H1 (cell line): Measurements from ENCODE around the gene ZNF804B. TPM values are rescaled to one million over a fixed set of nuclear protein-coding genes. Genes with fewer than 3 reads are reported as not detected.

Experiments used
- CTCF ChIA-PET: fragments of 300-600 bp; sonication (Branson Sonifier 250); formaldehyde crosslinking; loops from one replicate; lab custom pipeline; 2021; ENCODE audit not compliant: partially characterized antibody; lab: Charles Lee
- POLR2A ChIA-PET: fragments of 300-600 bp; sonication (Branson Sonifier 250); formaldehyde crosslinking; loops from one replicate; lab custom pipeline; 2021; ENCODE audit warnings: inconsistent platforms; ENCODE audit not compliant: partially characterized antibody; lab: Charles Lee
- DNase-seq, 2 experiments: peaks; one replicate each; pipeline versions ENCODE4 v3.0.0 to v3.0.0-alpha.2; 2010 to 2022; ENCODE audit warnings: low spot score in 2 of 2, low read depth in 1 of 2, mixed read lengths in 1 of 2
- FAIRE-seq: peaks from 2 replicates; lab custom pipeline; 2011; peaks lifted over from hg19 to GRCh38; lab: Jason Lieb, UNC
- H2AFZ ChIP-seq: 2 replicates; pipeline ENCODE4 v1.8.1; 2012; ENCODE audit warnings: low read length, inconsistent platforms
- H2AK5ac ChIP-seq: 2 replicates; pipeline ENCODE4 v1.6.1; 2013; ENCODE audit warnings: low read depth, low read length
- H2BK120ac ChIP-seq: replicated peaks from 2 replicates; pipeline ENCODE3; 2013; ENCODE audit warnings: low read depth, low read length, inconsistent platforms
- H2BK12ac ChIP-seq: 2 replicates; pipeline ENCODE4 v1.6.1; 2013; ENCODE audit warnings: low read depth, low read length
- H2BK15ac ChIP-seq: 2 replicates; pipeline ENCODE4 v1.6.1; 2013; ENCODE audit warnings: low read length
- H2BK20ac ChIP-seq: 2 replicates; pipeline ENCODE4 v1.6.1; 2013; ENCODE audit warnings: low read length
- H2BK5ac ChIP-seq: 2 replicates; pipeline ENCODE4 v1.6.1; 2013; ENCODE audit warnings: low read depth, low read length
- H3K14ac ChIP-seq: 2 replicates; pipeline ENCODE4 v1.6.1; 2013; ENCODE audit warnings: inconsistent platforms; ENCODE audit not compliant: insufficient read length
- H3K18ac ChIP-seq: 2 replicates; pipeline ENCODE4 v1.6.1; 2013; ENCODE audit warnings: low read length; ENCODE audit errors: extremely low read depth
- H3K23ac ChIP-seq: 2 replicates; pipeline ENCODE4 v1.6.1; 2013; ENCODE audit warnings: inconsistent platforms; ENCODE audit not compliant: insufficient read length
- H3K23me2 ChIP-seq: 2 replicates; pipeline ENCODE4 v1.6.1; 2013; ENCODE audit warnings: low read depth, low read length
- H3K27ac ChIP-seq: 2 replicates; pipeline ENCODE4 v1.6.1; 2011; ENCODE audit warnings: low read depth, low read length, inconsistent platforms
- H3K27me3 ChIP-seq, 4 experiments: replicated peaks in 1 of 4; 1 replicate in 1 of 4; 2 replicates in 3 of 4; pipeline versions ENCODE4 v1.6.1 to v1.8.1; 2011 to 2013; ENCODE audit warnings: low read length in 3 of 4, mild to moderate bottlenecking in 3 of 4, inconsistent platforms in 2 of 4, mixed read lengths in 2 of 4, moderate library complexity in 1 of 4; ENCODE audit not compliant: control insufficient read depth in 3 of 4, insufficient read depth in 3 of 4; ENCODE audit errors: extremely low read depth in 1 of 4
- H3K36me3 ChIP-seq, 4 experiments: 2 replicates each; pipeline versions ENCODE4 v1.6.1 to v1.8.1; 2011 to 2013; ENCODE audit warnings: mild to moderate bottlenecking in 4 of 4, low read length in 3 of 4, moderate library complexity in 2 of 4, control low read depth in 1 of 4, inconsistent platforms in 1 of 4; ENCODE audit not compliant: insufficient read depth in 4 of 4, control insufficient read depth in 2 of 4
- H3K4ac ChIP-seq: replicated peaks from 2 replicates; pipeline ENCODE3; 2013; ENCODE audit warnings: low read length, low read depth, mixed read lengths, inconsistent platforms; ENCODE audit not compliant: insufficient read length
- H3K4me1 ChIP-seq, 4 experiments: replicated peaks in 1 of 4; 1 replicate in 1 of 4; 2 replicates in 3 of 4; pipeline versions ENCODE4 v1.6.1 to v1.8.1; 2011 to 2013; ENCODE audit warnings: low read length in 3 of 4, inconsistent platforms in 2 of 4, mixed read lengths in 1 of 4; ENCODE audit not compliant: insufficient read depth in 4 of 4, control insufficient read depth in 3 of 4
- H3K4me2 ChIP-seq, 2 experiments: 2 replicates each; pipeline versions ENCODE4 v1.6.1 to v1.8.1; 2011 to 2013; ENCODE audit warnings: low read depth in 2 of 2, low read length in 2 of 2, control low read depth in 1 of 2, inconsistent platforms in 1 of 2, mild to moderate bottlenecking in 1 of 2; ENCODE audit not compliant: insufficient read depth in 1 of 2
- H3K4me3 ChIP-seq, 4 experiments: fragments of 200-600, 300-600 bp in 1 of 4; sonication (generic), shearing (Covaris generic), sonication (Bioruptor Twin) in 1 of 4; 2 replicates each; pipeline versions ENCODE4 v1.5.1 to v1.8.1; 2011 to 2016; ENCODE audit warnings: low read length in 4 of 4, low read depth in 3 of 4, control low read depth in 2 of 4, inconsistent platforms in 2 of 4, mild to moderate bottlenecking in 2 of 4, mixed read lengths in 1 of 4, moderate library complexity in 1 of 4; ENCODE audit not compliant: insufficient read depth in 2 of 4; ENCODE audit errors: extremely low read depth in 1 of 4
- H3K56ac ChIP-seq: replicated peaks from 2 replicates; pipeline ENCODE3; 2013; ENCODE audit warnings: low read depth, mild to moderate bottlenecking, mixed read lengths, low read length, inconsistent platforms; ENCODE audit not compliant: insufficient read length
- H3K79me1 ChIP-seq: 2 replicates; pipeline ENCODE4 v1.6.1; 2013; ENCODE audit warnings: low read depth, low read length, control low read depth
- H3K79me2 ChIP-seq, 2 experiments: 2 replicates each; pipeline versions ENCODE4 v1.6.1 to v1.8.1; 2012 to 2013; ENCODE audit warnings: low read length in 2 of 2, mild to moderate bottlenecking in 2 of 2, inconsistent platforms in 1 of 2; ENCODE audit not compliant: insufficient read depth in 2 of 2, control insufficient read depth in 1 of 2
- H3K9ac ChIP-seq, 4 experiments: replicated peaks in 1 of 4; 1 replicate in 1 of 4; 2 replicates in 3 of 4; pipeline versions ENCODE4 v1.6.1 to v1.8.1; 2011 to 2013; ENCODE audit warnings: low read depth in 3 of 4, low read length in 3 of 4, control low read depth in 2 of 4, mild to moderate bottlenecking in 2 of 4, moderate library complexity in 2 of 4, inconsistent platforms in 1 of 4; ENCODE audit errors: extremely low read depth in 1 of 4
- H3K9me3 ChIP-seq, 2 experiments: 2 replicates each; pipeline versions ENCODE4 v1.6.1 to v1.8.1; 2012 to 2013; ENCODE audit warnings: mild to moderate bottlenecking in 2 of 2, moderate library complexity in 2 of 2, control low read depth in 1 of 2, inconsistent platforms in 1 of 2, low read depth in 1 of 2, low read length in 1 of 2, mixed read lengths in 1 of 2; ENCODE audit not compliant: insufficient read depth in 2 of 2
- H4K20me1 ChIP-seq, 2 experiments: replicated peaks in 1 of 2; 2 replicates each; pipeline versions ENCODE3 to v1.8.1; 2011 to 2013; ENCODE audit warnings: inconsistent platforms in 2 of 2, low read length in 2 of 2, mild to moderate bottlenecking in 1 of 2; ENCODE audit not compliant: insufficient read depth in 2 of 2, control insufficient read depth in 1 of 2
- H4K5ac ChIP-seq: 2 replicates; pipeline ENCODE4 v1.6.1; 2013; ENCODE audit warnings: low read length, low read depth, mixed read lengths, inconsistent platforms; ENCODE audit not compliant: insufficient read length
- H4K8ac ChIP-seq: 2 replicates; pipeline ENCODE4 v1.8.0; 2013; ENCODE audit warnings: mild to moderate bottlenecking, moderate library complexity, low read length, inconsistent platforms; ENCODE audit not compliant: insufficient read depth; ENCODE audit errors: extremely low read depth
- H4K91ac ChIP-seq: replicated peaks from 2 replicates; pipeline ENCODE3; 2013; ENCODE audit warnings: low read length, mixed read lengths, inconsistent platforms; ENCODE audit not compliant: insufficient read length
- ASH2L ChIP-seq: fragments of 200-600, 300-600 bp; sonication (generic); IDR thresholded peaks from one replicate; pipeline ENCODE4 v1.7.1; 2017; ENCODE audit warnings: low read length
- RAD21 ChIP-seq, 2 experiments: IDR thresholded peaks in 1 of 2; conservative IDR thresholded peaks in 1 of 2; 2 replicates each; pipeline ENCODE4 v1.6.1; 2011; ENCODE audit warnings: low read depth in 2 of 2, low read length in 2 of 2, improper control_type of control experiment in 1 of 2, inconsistent platforms in 1 of 2, mild to moderate bottlenecking in 1 of 2, moderate library complexity in 1 of 2
- WGBS, 2 experiments: shearing (Covaris generic) in 1 of 2; methylation state at CpG; one replicate each; pipeline versions ENCODE4 v1.1.6 to v1.1.7; 2013 to 2015; ENCODE audit warnings: low lambda C conversion rate in 2 of 2, mixed read lengths in 2 of 2, inconsistent platforms in 1 of 2, low coverage in 1 of 2, missing lambda C conversion rate in 1 of 2; ENCODE audit not compliant: insufficient replicate concordance in 2 of 2, insufficient coverage in 1 of 2, insufficient read length in 1 of 2; ENCODE audit errors: extremely low coverage in 1 of 2, missing lambda C conversion rate in 1 of 2; 5-methylcytosine and 5-hydroxymethylcytosine counted together
- polyA plus RNA-seq, 7 experiments: library from polyadenylated mRNA; depleted of rRNA in 3 of 7; stranded (reverse) in 5 of 7; unstranded in 2 of 7; fragments of >200 nt in 5 of 7; fragments of 200-250 nt in 2 of 7; gene quantifications; 1 replicate in 5 of 7; 2 replicates in 1 of 7; 4 replicates in 1 of 7; pipeline versions ENCODE4 v1.2.1 to v1.2.3, GENCODE V29; 2011 to 2013; ENCODE audit warnings: missing spikeins in 2 of 7, mixed read lengths in 2 of 7
- total RNA-seq: library from RNA; stranded (reverse); fragmentation: NEBNext Ultra II Directional; extraction: Animal tissue kit (Norgen Biotek cat#: 25700); gene quantifications from 2 replicates; pipeline ENCODE4 v1.2.1, GENCODE V29; 2021

The ZNF804B gene
- total and polyA plus RNA-seq, 2 of the 8 experiments (the other 6 are each of a cell fraction or from before 2014, with no cell fraction given), result not detected

DNA sequence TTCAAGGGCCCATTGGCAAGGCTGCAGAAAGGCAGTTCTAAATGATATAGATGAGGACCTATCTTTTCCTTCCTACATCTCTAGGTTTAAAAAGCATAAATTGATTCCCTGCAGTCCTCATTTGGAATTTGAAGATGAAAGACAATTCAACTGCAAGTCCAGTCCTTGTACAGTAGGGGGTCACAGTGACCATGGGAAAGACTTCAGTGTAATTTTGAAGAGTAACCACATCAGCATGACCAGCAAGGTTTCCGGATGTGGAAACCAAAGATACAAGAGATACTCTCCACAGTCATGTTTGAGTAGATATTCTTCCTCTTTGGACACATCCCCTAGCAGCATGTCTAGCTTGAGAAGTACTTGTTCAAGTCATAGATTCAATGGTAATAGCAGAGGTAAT, 575.3 kb downstream of the ZNF804B start:
- FAIRE-seq (no peak), DNase-seq (no peak)
- Histone ChIP-seq H2AFZ (no peak overlapping the region), H2BK5ac (no peak overlapping the region), H3K79me1 (no peaks in the 10 kb centered on the region), H3K79me2 (no peaks in the 10 kb centered on the region), H2BK15ac (no peak overlapping the region), H4K5ac (no peak overlapping the region), H3K18ac (no peak overlapping the region), H3K4ac (no peak overlapping the region), H2AK5ac (no peak overlapping the region), H3K56ac (no peak overlapping the region), H2BK12ac (no peak overlapping the region), H3K4me2 (no peak overlapping the region), H3K9ac (no peak overlapping the region), H2BK20ac (no peak overlapping the region), H3K27ac (no peak overlapping the region), H3K27me3 (no peaks in the 10 kb centered on the region), H3K23me2 (no peaks in the 10 kb centered on the region), H4K20me1 (no peaks in the 10 kb centered on the region), H3K14ac (no peak overlapping the region), H4K91ac (no peak overlapping the region), H4K8ac (no peak overlapping the region), H3K36me3 (no peaks in the 10 kb centered on the region), H3K23ac (no peak overlapping the region), H3K4me1 (no peaks in the 10 kb centered on the region), H3K4me3 (no peak overlapping the region), H3K9me3 (no peaks in the 10 kb centered on the region), H2BK120ac (no peak overlapping the region)
- TF ChIP-seq ASH2L (no peak), RAD21 (IDR thresholded peaks at IDR 0.05 in 1 of 2, conservative IDR thresholded peaks at IDR 0.05 in 1 of 2; ENCODE audit: low read depth in 2 of 2, low read length in 2 of 2) (peak; percentile 30 to 42; a peak in 2 of 4 replicates)
- 85% methylated on average over 1 of the region's 1 CpG; no CpG with 5 or more reads in 1 of the 2 experiments for WGBS, 2 experiments
- CTCF ChIA-PET, result interaction anchor here (0.7 to 1.4 kb wide), 2 partner anchors 288 kb away, joined by 4 read pairs; no protein-coding TSS in a partner anchor
- POLR2A ChIA-PET, result no interaction called here
